DND-41 (cell line): ENCODE data around the gene SLC4A2.
A peak's percentile ranks its signal among the peaks of the same experiment; 100 is the strongest.

ENCODE experiments used
- ATAC-seq: fragments of 200-7000 bp; cut with Tn5 transposase; 3 replicates; pipeline ENCODE4 v1.9.1; 2021; ENCODE audit warnings: low read depth; ENCODE audit not compliant: insufficient read depth
- DNase-seq: peaks from one replicate; pipeline ENCODE4 v3.0.0-alpha.2; 2020
- H2AFZ ChIP-seq: 2 replicates; pipeline ENCODE4 v1.6.0; 2012; ENCODE audit warnings: low read depth, low read length
- H3K27ac ChIP-seq: 2 replicates; pipeline ENCODE4 v1.5.1; 2012; ENCODE audit warnings: low read length, inconsistent platforms
- H3K27me3 ChIP-seq: fragments of 200-600 bp; sonication (generic); 2 replicates; pipeline ENCODE4 v1.6.0; 2012; ENCODE audit warnings: low read length, mild to moderate bottlenecking, inconsistent platforms; ENCODE audit not compliant: insufficient read depth, poor library complexity
- H3K36me3 ChIP-seq: 2 replicates; pipeline ENCODE4 v1.5.1; 2012; ENCODE audit warnings: low read length, inconsistent platforms; ENCODE audit not compliant: insufficient read depth
- H3K4me1 ChIP-seq: 2 replicates; pipeline ENCODE4 v1.5.1; 2012; ENCODE audit warnings: mild to moderate bottlenecking, low read length; ENCODE audit not compliant: insufficient read depth
- H3K4me2 ChIP-seq: 2 replicates; pipeline ENCODE4 v1.6.0; 2012; ENCODE audit warnings: mild to moderate bottlenecking, moderate library complexity, low read length, inconsistent platforms; ENCODE audit not compliant: insufficient read depth
- H3K4me3 ChIP-seq, 2 experiments: fragments of 200-600 bp in 1 of 2; shearing (Covaris generic) in 1 of 2; 2 replicates each; pipeline ENCODE4 v1.5.1; 2012 to 2016; ENCODE audit warnings: inconsistent platforms in 2 of 2, low read length in 2 of 2, mild to moderate bottlenecking in 2 of 2, low read depth in 1 of 2, moderate library complexity in 1 of 2
- H3K79me2 ChIP-seq: 2 replicates; pipeline ENCODE4 v1.6.0; 2012; ENCODE audit warnings: low read length, inconsistent platforms; ENCODE audit not compliant: insufficient read depth
- H3K9ac ChIP-seq: 2 replicates; pipeline ENCODE4 v1.6.0; 2012; ENCODE audit warnings: low read depth, mild to moderate bottlenecking, inconsistent platforms, low read length, moderate library complexity
- H3K9me3 ChIP-seq: 2 replicates; pipeline ENCODE4 v1.5.1; 2012; ENCODE audit warnings: low read length, moderate library complexity, mild to moderate bottlenecking, inconsistent platforms; ENCODE audit not compliant: insufficient read depth, severe bottlenecking
- H4K20me1 ChIP-seq: 2 replicates; pipeline ENCODE4 v1.6.0; 2012; ENCODE audit warnings: low read length; ENCODE audit not compliant: insufficient read depth
- EZH2 ChIP-seq: IDR thresholded peaks from 3 replicates; pipeline ENCODE4 v1.6.1; 2012; ENCODE audit warnings: borderline replicate concordance, low read depth, mild to moderate bottlenecking, moderate library complexity, low read length, inconsistent platforms; ENCODE audit not compliant: severe bottlenecking
- TF ChIP-seq, protein P1 (sequence below): IDR thresholded peaks from 2 replicates; pipeline ENCODE4 v1.5.1; 2012; ENCODE audit warnings: borderline replicate concordance, low read length, moderate library complexity, mild to moderate bottlenecking; ENCODE audit not compliant: poor library complexity, severe bottlenecking; ENCODE audit errors: extremely low read depth

SLC4A2 gene

DNA sequence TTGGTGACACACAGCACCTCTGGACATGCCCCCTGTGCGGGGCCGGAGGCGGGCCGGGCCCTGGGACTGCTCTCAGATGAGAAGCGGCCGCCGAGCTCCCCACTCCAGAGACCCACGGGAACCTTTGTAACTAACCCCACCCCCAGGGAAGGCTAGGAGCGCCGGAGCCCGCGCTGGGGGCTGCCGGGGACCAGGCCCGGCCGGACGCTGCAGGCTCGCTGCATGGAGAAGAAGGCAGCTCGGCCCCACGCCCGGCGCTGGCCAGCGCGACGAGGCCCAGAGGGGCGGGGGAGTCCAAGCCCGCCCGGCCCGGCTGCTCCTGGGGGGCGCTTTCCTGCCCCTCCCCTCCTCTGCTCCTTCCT is 63.4 kb downstream of the SLC4A2 start:
- Histone ChIP-seq H4K20me1 (peaks cover 7% of the 10 kb centered on the region), H3K9me3 (no peaks in the 10 kb centered on the region), H3K4me1 (peaks cover 14% of the 10 kb centered on the region), H3K27ac (no peak overlapping the region), H3K4me3 (no peak overlapping the region), H2AFZ (no peak overlapping the region), H3K36me3 (peaks cover 21% of the 10 kb centered on the region), H3K79me2 (peaks cover 6% of the 10 kb centered on the region), H3K4me2 (no peak overlapping the region), H3K27me3 (no peaks in the 10 kb centered on the region), H3K9ac (no peak overlapping the region)
- TF ChIP-seq EZH2 = no peak
- TF ChIP-seq, protein P1, sequence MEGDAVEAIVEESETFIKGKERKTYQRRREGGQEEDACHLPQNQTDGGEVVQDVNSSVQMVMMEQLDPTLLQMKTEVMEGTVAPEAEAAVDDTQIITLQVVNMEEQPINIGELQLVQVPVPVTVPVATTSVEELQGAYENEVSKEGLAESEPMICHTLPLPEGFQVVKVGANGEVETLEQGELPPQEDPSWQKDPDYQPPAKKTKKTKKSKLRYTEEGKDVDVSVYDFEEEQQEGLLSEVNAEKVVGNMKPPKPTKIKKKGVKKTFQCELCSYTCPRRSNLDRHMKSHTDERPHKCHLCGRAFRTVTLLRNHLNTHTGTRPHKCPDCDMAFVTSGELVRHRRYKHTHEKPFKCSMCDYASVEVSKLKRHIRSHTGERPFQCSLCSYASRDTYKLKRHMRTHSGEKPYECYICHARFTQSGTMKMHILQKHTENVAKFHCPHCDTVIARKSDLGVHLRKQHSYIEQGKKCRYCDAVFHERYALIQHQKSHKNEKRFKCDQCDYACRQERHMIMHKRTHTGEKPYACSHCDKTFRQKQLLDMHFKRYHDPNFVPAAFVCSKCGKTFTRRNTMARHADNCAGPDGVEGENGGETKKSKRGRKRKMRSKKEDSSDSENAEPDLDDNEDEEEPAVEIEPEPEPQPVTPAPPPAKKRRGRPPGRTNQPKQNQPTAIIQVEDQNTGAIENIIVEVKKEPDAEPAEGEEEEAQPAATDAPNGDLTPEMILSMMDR = no peak
- ATAC-seq (no peak), DNase-seq (no peak)

DNA sequence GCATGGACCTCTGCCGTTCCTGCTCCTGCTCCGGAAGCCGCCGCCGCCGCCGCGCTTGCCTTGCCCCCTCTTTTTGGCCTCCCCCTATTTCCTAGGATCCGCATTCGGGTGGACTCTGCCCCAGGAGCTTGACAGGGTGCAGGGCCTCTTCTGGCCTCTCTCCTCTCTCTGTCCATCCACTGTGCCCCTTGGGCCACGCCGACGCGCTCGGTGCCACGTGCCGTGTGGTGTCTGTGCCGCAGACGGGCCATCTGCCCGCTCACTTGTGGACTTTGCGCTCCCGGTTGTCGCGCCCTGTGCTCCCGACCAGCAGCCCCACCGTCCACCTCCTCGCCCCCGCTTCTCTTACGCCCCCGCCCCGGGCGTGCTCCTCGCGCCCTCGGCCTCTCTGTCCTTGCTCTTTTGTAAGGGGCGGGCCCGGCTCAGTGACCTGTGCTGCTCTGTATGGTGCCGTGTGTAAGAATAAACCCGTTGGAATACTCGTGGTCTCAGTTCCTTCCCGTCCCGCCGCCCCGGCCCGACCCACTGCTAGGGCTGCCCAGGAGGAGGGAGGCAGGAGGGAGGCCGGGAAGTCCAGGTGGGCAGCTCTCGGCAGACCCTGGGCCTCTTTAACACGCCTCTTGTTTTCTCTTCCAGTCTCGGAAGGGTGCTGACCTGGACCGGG is 63.9 kb downstream of the SLC4A2 start:
- no peak overlapping the region for H3K9ac ChIP-seq
- H3K4me2 ChIP-seq = no peak overlapping the region
- TF ChIP-seq EZH2 = no peak
- TF ChIP-seq, protein P1 = no peak
- no peak overlapping the region for H3K4me3 ChIP-seq
- no peaks in the 10 kb centered on the region for H3K27me3 ChIP-seq
- ATAC-seq (no peak), DNase-seq (no peak)
- H3K27ac ChIP-seq = no peak overlapping the region
- no peaks in the 10 kb centered on the region for H3K9me3 ChIP-seq
- H2AFZ ChIP-seq = no peak overlapping the region
- H3K79me2 ChIP-seq = 0 out of 2 replicates have a peak, but pooled peaks cover 2% of the 10 kb centered on the region
- H3K4me1 ChIP-seq = peaks cover 9% of the 10 kb centered on the region
- H4K20me1 ChIP-seq = peaks cover 7% of the 10 kb centered on the region
- H3K36me3 ChIP-seq = peaks cover 21% of the 10 kb centered on the region

DNA sequence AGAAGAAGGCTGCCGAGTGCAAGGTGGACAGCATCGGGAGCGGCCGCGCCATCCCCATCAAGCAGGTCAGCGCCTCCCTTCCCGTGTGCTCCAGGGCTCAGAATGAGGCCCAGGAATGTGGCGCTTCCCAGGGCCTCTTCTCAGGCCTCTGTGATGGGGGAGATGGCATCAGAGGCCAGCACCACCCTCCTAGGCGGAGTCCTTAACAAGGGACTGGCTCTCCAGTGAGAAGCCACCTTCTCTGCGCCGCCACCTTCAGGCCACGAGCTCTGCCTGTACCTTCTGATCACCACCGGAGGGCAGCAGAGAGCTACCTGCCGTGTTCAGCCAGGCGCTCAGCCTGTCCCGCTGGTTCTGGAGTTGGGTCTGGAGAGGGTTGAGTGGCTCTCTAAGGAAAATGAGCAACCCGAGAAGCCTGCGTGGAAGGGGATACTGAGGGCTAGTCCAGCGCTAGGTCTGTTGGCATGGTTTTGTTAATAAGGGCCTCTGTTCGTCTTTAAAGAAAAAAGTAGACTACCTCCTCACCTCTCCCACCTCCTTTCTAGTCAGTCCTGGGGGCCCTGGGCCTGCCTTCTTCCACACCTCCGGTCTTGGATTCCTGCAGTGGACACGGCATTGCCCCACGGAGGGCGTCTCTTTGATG is 64.6 kb downstream of the SLC4A2 start:
- H3K27ac ChIP-seq = no peak overlapping the region
- peaks cover 2% of the 10 kb centered on the region for H3K4me1 ChIP-seq
- H3K4me2 ChIP-seq = no peak overlapping the region
- no peak overlapping the region for H2AFZ ChIP-seq
- TF ChIP-seq, protein P1 = peak; percentile 99
- no peak for TF ChIP-seq EZH2
- no peaks in the 10 kb centered on the region for H3K79me2 ChIP-seq
- no peaks in the 10 kb centered on the region for H3K27me3 ChIP-seq
- H3K9ac ChIP-seq = no peak overlapping the region
- peak; percentile 84 for DNase-seq
- peaks cover 21% of the 10 kb centered on the region for H3K36me3 ChIP-seq
- ATAC-seq = peak; percentile 99
- H3K9me3 ChIP-seq = no peaks in the 10 kb centered on the region
- H3K4me3 ChIP-seq = no peak overlapping the region
- peaks cover 7% of the 10 kb centered on the region for H4K20me1 ChIP-seq
